SK-N-SH (cell line): ENCODE data around the gene TGFB2. TPM values are rescaled to one million over a fixed set of nuclear protein-coding genes. Genes with fewer than 3 reads are reported as not detected.
"Not testable (repeated sequence)": the region's sequence is repeated elsewhere in the genome, so short reads cannot be mapped to it uniquely, and the experiment has no call there.

Experiments
- CTCF ChIA-PET: fragments of 300-600, 350-600 bp; formaldehyde crosslinking; extraction: SDS; loops from one replicate; lab custom pipeline; 2021; lab: Yijun Ruan, JAX
- POLR2A ChIA-PET: fragments of 350-600 bp; sonication (Branson Sonifier 250); formaldehyde crosslinking; extraction: SDS; loops from one replicate; lab custom pipeline; 2020; ENCODE audit warnings: antibody characterized with exemption, inconsistent platforms; lab: Yijun Ruan, JAX
- DNase-seq: peaks from one replicate; pipeline ENCODE4 v3.0.0; 2012
- H2AFZ ChIP-seq: fragments of 200-600 bp; sonication (generic); 2 replicates; pipeline ENCODE4 v1.8.1; 2016; ENCODE audit warnings: antibody characterized with exemption, mild to moderate bottlenecking, low read depth
- H3F3A ChIP-seq: fragments of 200-600 bp; sonication (generic); replicated peaks from 2 replicates; pipeline ENCODE3; 2016; ENCODE audit warnings: antibody characterized with exemption, mild to moderate bottlenecking; ENCODE audit not compliant: insufficient read depth
- H3K27ac ChIP-seq, 2 experiments: fragments of 200-500 bp in 1 of 2; fragments of 200-600 bp in 1 of 2; sonication (Bioruptor generic) in 1 of 2; sonication (generic), shearing (Covaris generic) in 1 of 2; 2 replicates each; pipeline versions ENCODE4 v1.5.1 to v1.6.1; 2014 to 2016; ENCODE audit warnings: low read depth in 2 of 2, inconsistent platforms in 1 of 2, low read length in 1 of 2, mild to moderate bottlenecking in 1 of 2, mixed read lengths in 1 of 2
- H3K27me3 ChIP-seq: fragments of 200-600 bp; sonication (generic), shearing (Covaris generic); 2 replicates; pipeline ENCODE4 v1.6.1; 2016; ENCODE audit warnings: mixed run types; ENCODE audit not compliant: insufficient read depth
- H3K36me3 ChIP-seq, 2 experiments: fragments of 200-500 bp in 1 of 2; fragments of 200-600 bp in 1 of 2; sonication (Bioruptor generic) in 1 of 2; sonication (generic) in 1 of 2; replicated peaks in 1 of 2; 2 replicates each; pipeline versions ENCODE3 to v1.5.1; 2014 to 2016; ENCODE audit warnings: low read length in 1 of 2, mild to moderate bottlenecking in 1 of 2; ENCODE audit not compliant: insufficient read depth in 2 of 2, control insufficient read depth in 1 of 2
- H3K4me1 ChIP-seq, 2 experiments: fragments of 200-500 bp in 1 of 2; fragments of 200-600 bp in 1 of 2; sonication (Bioruptor generic) in 1 of 2; sonication (generic), shearing (Covaris generic) in 1 of 2; 2 replicates each; pipeline versions ENCODE4 v1.5.1 to v1.6.1; 2014 to 2016; ENCODE audit warnings: low read depth in 1 of 2, low read length in 1 of 2, mixed run types in 1 of 2; ENCODE audit not compliant: insufficient read depth in 2 of 2, control insufficient read depth in 1 of 2
- H3K4me2 ChIP-seq: fragments of 200-600 bp; sonication (generic), shearing (Covaris generic); 2 replicates; pipeline ENCODE4 v1.6.1; 2017; ENCODE audit warnings: mixed run types
- H3K4me3 ChIP-seq, 2 experiments: fragments of 200-500 bp in 1 of 2; fragments of 200-600 bp in 1 of 2; sonication (Bioruptor generic) in 1 of 2; sonication (generic), shearing (Covaris generic) in 1 of 2; 2 replicates each; pipeline versions ENCODE4 v1.5.1 to v1.8.1; 2014 to 2016; ENCODE audit warnings: low read depth in 2 of 2, inconsistent platforms in 1 of 2, low read length in 1 of 2, mild to moderate bottlenecking in 1 of 2, mixed read lengths in 1 of 2, moderate library complexity in 1 of 2
- H3K79me2 ChIP-seq: fragments of 200-600 bp; sonication (generic); 2 replicates; pipeline ENCODE4 v1.8.1; 2017; ENCODE audit warnings: mild to moderate bottlenecking; ENCODE audit not compliant: insufficient read depth
- H3K9ac ChIP-seq: fragments of 200-600 bp; sonication (generic); 2 replicates; pipeline ENCODE4 v1.6.1; 2017; ENCODE audit warnings: mixed run types
- H3K9me2 ChIP-seq: fragments of 200-600 bp; sonication (generic); 2 replicates; pipeline ENCODE4 v1.6.1; 2017; ENCODE audit warnings: mixed run types
- H3K9me3 ChIP-seq: fragments of 200-600 bp; sonication (generic); 2 replicates; pipeline ENCODE4 v1.6.1; 2017; ENCODE audit warnings: mixed run types, mild to moderate bottlenecking, moderate library complexity
- H4K20me1 ChIP-seq: fragments of 200-600 bp; sonication (generic); 2 replicates; pipeline ENCODE4 v1.6.1; 2017; ENCODE audit warnings: mild to moderate bottlenecking, mixed run types; ENCODE audit not compliant: insufficient read depth
- ELF1 ChIP-seq: IDR thresholded peaks from 2 replicates; pipeline ENCODE4 v1.4.0; 2012
- EP300 ChIP-seq, 2 experiments: IDR thresholded peaks; 2 replicates each; pipeline versions ENCODE4 v1.4.0 to v1.6.1; 2012; ENCODE audit warnings: borderline replicate concordance in 1 of 2, low read depth in 1 of 2, low read length in 1 of 2
- FOXM1 ChIP-seq: IDR thresholded peaks from 2 replicates; pipeline ENCODE4 v1.4.0; 2012; ENCODE audit warnings: low read depth, mild to moderate bottlenecking
- IRF3 ChIP-seq: fragments of 150-350 bp; IDR thresholded peaks from 2 replicates; pipeline ENCODE4 v1.6.1; 2016; ENCODE audit warnings: mild to moderate bottlenecking, low read depth, low read length
- MEF2A ChIP-seq: IDR thresholded peaks from 2 replicates; pipeline ENCODE4 v1.4.0; 2012; ENCODE audit warnings: low read depth, borderline replicate concordance
- MXI1 ChIP-seq: IDR thresholded peaks from 2 replicates; pipeline ENCODE4 v1.6.1; 2012; ENCODE audit warnings: mild to moderate bottlenecking, low read depth, low read length, improper control_type of control experiment
- NFIC ChIP-seq: IDR thresholded peaks from 2 replicates; pipeline ENCODE4 v1.4.0; 2012; ENCODE audit warnings: borderline replicate concordance
- POLR2AphosphoS5 ChIP-seq: IDR thresholded peaks from 2 replicates; pipeline ENCODE4 v1.6.1; 2012; ENCODE audit warnings: low read depth, low read length
- RAD21 ChIP-seq: IDR thresholded peaks from 2 replicates; pipeline ENCODE4 v1.6.1; 2012; ENCODE audit warnings: mild to moderate bottlenecking, low read length
- RCOR1 ChIP-seq: fragments of 150-350 bp; IDR thresholded peaks from 2 replicates; pipeline ENCODE4 v1.6.1; 2017; ENCODE audit warnings: antibody characterized with exemption, low read length
- REST ChIP-seq: IDR thresholded peaks from 2 replicates; pipeline ENCODE4 v1.6.1; 2012; ENCODE audit warnings: mild to moderate bottlenecking, low read depth, low read length, moderate library complexity
- RXRA ChIP-seq: IDR thresholded peaks from 2 replicates; pipeline ENCODE4 v1.4.0; 2012; ENCODE audit warnings: low read depth, mild to moderate bottlenecking, borderline replicate concordance
- SIN3A ChIP-seq: IDR thresholded peaks from 2 replicates; pipeline ENCODE4 v1.6.1; 2012; ENCODE audit warnings: low read depth, mild to moderate bottlenecking, low read length, moderate library complexity, borderline replicate concordance
- TCF12 ChIP-seq: IDR thresholded peaks from 2 replicates; pipeline ENCODE4 v1.4.0; 2012
- ZBTB33 ChIP-seq: IDR thresholded peaks from 2 replicates; pipeline ENCODE4 v1.4.0; 2012; ENCODE audit warnings: low read depth, borderline replicate concordance
- WGBS: methylation state at CpG from one replicate; pipeline ENCODE4 v1.1.6; 2017; ENCODE audit warnings: low lambda C conversion rate; 5-methylcytosine and 5-hydroxymethylcytosine counted together
- polyA plus RNA-seq, 3 experiments: library from polyadenylated mRNA; depleted of rRNA; stranded (reverse); fragments of >200 nt; gene quantifications; 2 replicates each; pipeline ENCODE4 v1.2.3, GENCODE V29; 2012
- TF ChIP-seq, protein P1 (sequence below): IDR thresholded peaks from 2 replicates; pipeline ENCODE4 v1.4.0; 2012; ENCODE audit warnings: low read depth

TGFB2 gene
- polyA plus RNA-seq, 1 of the 3 experiments (the other 2 are of a cell fraction): 2.4 TPM

DNA sequence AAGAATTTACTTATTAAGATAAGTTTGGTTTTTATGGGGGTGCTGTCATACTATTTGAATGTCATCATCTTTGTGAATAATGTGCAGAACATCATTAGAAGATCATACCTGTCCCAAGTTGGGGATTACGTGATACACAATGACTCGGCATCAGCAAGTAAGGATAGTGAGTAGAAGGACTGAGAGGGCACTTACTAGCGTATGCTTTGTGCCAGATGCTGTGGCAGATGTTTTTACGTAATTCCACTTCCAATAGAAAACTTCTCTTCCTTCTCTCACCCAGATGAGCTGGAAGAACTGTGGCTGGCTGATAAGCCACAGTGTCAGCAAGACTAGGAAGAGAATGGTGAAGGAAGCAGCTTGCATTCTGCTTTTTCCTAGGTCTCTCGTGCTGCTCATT is 28.1 kb upstream of the TGFB2 start:
- DNase-seq: no peak
- Histone ChIP-seq H3K4me3 (no peak overlapping the region), H3K9me2 (no peaks in the 10 kb centered on the region), H3F3A (no peaks in the 10 kb centered on the region), H3K36me3 (peaks cover 13 to 17% of the 10 kb centered on the region in 2 experiments), H3K27me3 (no peaks in the 10 kb centered on the region), H3K4me1 (no peaks in the 10 kb centered on the region), H3K9me3 (no peaks in the 10 kb centered on the region), H3K4me2 (no peak overlapping the region), H2AFZ (no peak overlapping the region), H3K79me2 (no peaks in the 10 kb centered on the region), H3K27ac (no peak overlapping the region), H4K20me1 (no peaks in the 10 kb centered on the region), H3K9ac (no peak overlapping the region)
- POLR2A ChIA-PET: no interaction called here
- CTCF ChIA-PET: interaction anchor here (1.4 to 1.6 kb wide), 2 partner anchors 18 to 1251 kb away, joined by 3 to 5 read pairs; no protein-coding TSS in a partner anchor
- 97% methylated on average over 5 of the region's 5 CpGs for WGBS
- TF ChIP-seq NFIC (no peak), ELF1 (no peak), POLR2AphosphoS5 (no peak), RCOR1 (no peak), FOXM1 (no peak), MEF2A (no peak), MXI1 (no peak)

- H3K9me3 ChIP-seq, H3K4me1 ChIP-seq, DNase-seq, H3K4me3 ChIP-seq, H4K20me1 ChIP-seq, H2AFZ ChIP-seq, H3F3A ChIP-seq, H3K9ac ChIP-seq, H3K4me2 ChIP-seq, H3K27me3 ChIP-seq, H3K27ac ChIP-seq, POLR2A ChIA-PET, H3K79me2 ChIP-seq, H3K9me2 ChIP-seq: not testable (repeated sequence)
- H3K36me3 ChIP-seq: peaks cover 16 to 31% of the 10 kb centered on the region in 2 experiments
- WGBS: 97% methylated on average over 3 of the region's 3 CpGs
- CTCF ChIA-PET: interaction anchor here (1.0 kb wide), 2 partner anchors 10 to 1492 kb away, joined by 3 to 4 read pairs; no protein-coding TSS in a partner anchor
Observed at GRCh38 chr1:218320182-218320581, 25.0 kb upstream of the TGFB2 start.

DNA sequence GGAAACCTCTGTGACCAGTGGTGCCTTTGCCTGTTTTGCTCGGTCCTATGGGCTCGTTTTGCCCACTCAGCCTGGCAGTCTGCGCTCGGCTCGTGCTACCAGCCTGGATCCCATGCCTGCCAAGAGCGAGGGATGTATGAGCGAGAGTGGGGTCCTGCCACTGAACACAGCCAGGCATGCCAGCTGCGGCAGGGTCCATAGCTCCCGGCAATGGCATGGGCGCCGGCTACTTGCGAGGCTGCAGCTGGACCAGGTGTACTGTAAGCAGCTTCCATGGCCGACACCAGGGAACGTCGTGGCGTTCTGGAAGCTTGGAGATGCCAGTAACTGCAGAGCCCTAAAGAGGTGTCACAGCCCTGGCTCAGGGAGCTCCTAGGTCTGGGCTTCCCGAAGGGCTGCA is 22.4 kb upstream of the TGFB2 start:
- Histone ChIP-seq H3K9me3 (no peaks in the 10 kb centered on the region), H3K4me2 (no peak overlapping the region), H3K4me1 (no peaks in the 10 kb centered on the region; a peak in 1 of 4 replicates), H3K27me3 (no peaks in the 10 kb centered on the region), H3K9me2 (no peaks in the 10 kb centered on the region), H3F3A (no peaks in the 10 kb centered on the region), H3K4me3 (no peak overlapping the region), H3K36me3 (peaks cover 16 to 34% of the 10 kb centered on the region in 2 experiments), H3K27ac (no peak overlapping the region), H4K20me1 (no peaks in the 10 kb centered on the region), H3K79me2 (no peaks in the 10 kb centered on the region), H3K9ac (no peak overlapping the region), H2AFZ (no peak overlapping the region)
- whole genome bisulfite sequencing: 98% methylated on average over 17 of the region's 17 CpGs
- ChIA-PET CTCF (interaction anchor here (0.6 to 1.2 kb wide), 4 partner anchors 10 to 1202 kb away, joined by 3 to 4 read pairs (median 3); no protein-coding TSS in a partner anchor), POLR2A (no interaction called here)
- no peak for DNase-seq
- TF ChIP-seq POLR2AphosphoS5: no peak
- no peak for TF ChIP-seq RCOR1
- no peak for TF ChIP-seq TCF12
- TF ChIP-seq RXRA: no peak
- TF ChIP-seq NFIC: no peak
- TF ChIP-seq REST: no peak
- TF ChIP-seq, protein P1, sequence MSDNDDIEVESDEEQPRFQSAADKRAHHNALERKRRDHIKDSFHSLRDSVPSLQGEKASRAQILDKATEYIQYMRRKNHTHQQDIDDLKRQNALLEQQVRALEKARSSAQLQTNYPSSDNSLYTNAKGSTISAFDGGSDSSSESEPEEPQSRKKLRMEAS: no peak
- no peak for TF ChIP-seq ZBTB33
- TF ChIP-seq EP300 (IDR thresholded peaks at IDR 0.05; ENCODE audit: borderline replicate concordance in 1 of 2, low read depth in 1 of 2, low read length in 1 of 2): no peak
- TF ChIP-seq IRF3: no peak
- no peak for TF ChIP-seq SIN3A
- no peak for TF ChIP-seq ELF1
- no peak for TF ChIP-seq RAD21
